Sigmoid colon (tissue), 7 donors: ENCODE data around the gene DNAH17. TPM values are rescaled to one million over a fixed set of nuclear protein-coding genes. Genes with fewer than 3 reads are reported as not detected.
A peak's percentile ranks its signal among the peaks of the same experiment; 100 is the strongest.

Source experiments
- DNase-seq: peaks from one replicate; pipeline ENCODE4 v3.0.0-alpha.2; 2019
- H3K27ac ChIP-seq, 4 donors: fragments of 200-600 bp; sonication (generic); one replicate each; pipeline ENCODE4 v1.5.1; 2016 to 2019; ENCODE audit warnings: mild to moderate bottlenecking in 1 of 4
- H3K27me3 ChIP-seq, 3 donors: fragments of 200-600 bp; sonication (generic); one replicate each; pipeline ENCODE4 v1.5.1; 2019; ENCODE audit warnings: mild to moderate bottlenecking in 1 of 3
- H3K36me3 ChIP-seq, 4 donors: fragments of 200-600 bp; sonication (generic); one replicate each; pipeline ENCODE4 v1.5.1; 2016 to 2019
- H3K4me1 ChIP-seq, 4 donors: fragments of 200-600 bp; sonication (generic); one replicate each; pipeline ENCODE4 v1.5.1; 2017 to 2019
- H3K4me3 ChIP-seq, 4 donors: fragments of 200-600 bp; sonication (generic); one replicate each; pipeline ENCODE4 v1.5.1; 2017 to 2019; ENCODE audit warnings: mild to moderate bottlenecking in 2 of 4, moderate library complexity in 1 of 4
- H3K9me3 ChIP-seq, 4 donors: fragments of 200-600 bp in 3 of 4; sonication (generic) in 3 of 4; one replicate each; pipeline versions ENCODE4 v1.5.1 to v1.6.1; 2013 to 2019
- EP300 ChIP-seq, 4 donors: sonication (generic); formaldehyde crosslinking; IDR thresholded peaks; one replicate each; pipeline ENCODE4 v1.6.1; 2017; ENCODE audit warnings: antibody characterized with exemption in 4 of 4
- POLR2A ChIP-seq, 2 donors: fragments of 450-650 bp; IDR thresholded peaks; one replicate each; pipeline ENCODE4 v1.6.1; 2016; ENCODE audit warnings: antibody characterized with exemption in 2 of 2, mild to moderate bottlenecking in 2 of 2, moderate library complexity in 2 of 2
- POLR2AphosphoS5 ChIP-seq, 4 donors: sonication (generic); formaldehyde crosslinking; IDR thresholded peaks; one replicate each; pipeline ENCODE4 v1.6.1; 2017; ENCODE audit warnings: antibody characterized with exemption in 4 of 4
- WGBS, 2 donors: extraction: QIAGEN DNeasy Blood & Tissue Kit; methylation state at CpG; one replicate each; pipeline ENCODE4 v1.1.7; 2013; 5-methylcytosine and 5-hydroxymethylcytosine counted together
- intact Hi-C: fragments of 100-400 bp; cut with DNase I; formaldehyde crosslinking; loops from one replicate; pipeline ENCODE4 v1.15.1; 2023
- polyA plus RNA-seq, 3 donors: library from polyadenylated mRNA; stranded (reverse); fragments of 200-250 nt; gene quantifications; one replicate each; pipeline ENCODE4 v1.2.3, GENCODE V29; 2013
- total RNA-seq, 4 donors: library from RNA; depleted of rRNA; stranded (reverse); fragments of >200 nt; gene quantifications; one replicate each; pipeline ENCODE4 v1.1.0, GENCODE V29; 2016
- TF ChIP-seq, protein P1 (sequence below), 4 experiments: fragments of 450-650 bp in 3 of 4; fragments of 200-600 bp in 1 of 4; IDR thresholded peaks; one replicate each; pipeline ENCODE4 v1.5.1; 2016 to 2019; ENCODE audit warnings: antibody characterized with exemption in 4 of 4, mild to moderate bottlenecking in 3 of 4, moderate library complexity in 2 of 4
- donor health status: healthy with polysubstance abuse.
- donor health status: Bipolar disorder and iron deficiency.
- donor health status: healthy.

Gene DNAH17
- total and polyA plus RNA-seq, 7 donors: 0.07 to 0.68 (median 0.26) TPM; not detected in 3

DNA sequence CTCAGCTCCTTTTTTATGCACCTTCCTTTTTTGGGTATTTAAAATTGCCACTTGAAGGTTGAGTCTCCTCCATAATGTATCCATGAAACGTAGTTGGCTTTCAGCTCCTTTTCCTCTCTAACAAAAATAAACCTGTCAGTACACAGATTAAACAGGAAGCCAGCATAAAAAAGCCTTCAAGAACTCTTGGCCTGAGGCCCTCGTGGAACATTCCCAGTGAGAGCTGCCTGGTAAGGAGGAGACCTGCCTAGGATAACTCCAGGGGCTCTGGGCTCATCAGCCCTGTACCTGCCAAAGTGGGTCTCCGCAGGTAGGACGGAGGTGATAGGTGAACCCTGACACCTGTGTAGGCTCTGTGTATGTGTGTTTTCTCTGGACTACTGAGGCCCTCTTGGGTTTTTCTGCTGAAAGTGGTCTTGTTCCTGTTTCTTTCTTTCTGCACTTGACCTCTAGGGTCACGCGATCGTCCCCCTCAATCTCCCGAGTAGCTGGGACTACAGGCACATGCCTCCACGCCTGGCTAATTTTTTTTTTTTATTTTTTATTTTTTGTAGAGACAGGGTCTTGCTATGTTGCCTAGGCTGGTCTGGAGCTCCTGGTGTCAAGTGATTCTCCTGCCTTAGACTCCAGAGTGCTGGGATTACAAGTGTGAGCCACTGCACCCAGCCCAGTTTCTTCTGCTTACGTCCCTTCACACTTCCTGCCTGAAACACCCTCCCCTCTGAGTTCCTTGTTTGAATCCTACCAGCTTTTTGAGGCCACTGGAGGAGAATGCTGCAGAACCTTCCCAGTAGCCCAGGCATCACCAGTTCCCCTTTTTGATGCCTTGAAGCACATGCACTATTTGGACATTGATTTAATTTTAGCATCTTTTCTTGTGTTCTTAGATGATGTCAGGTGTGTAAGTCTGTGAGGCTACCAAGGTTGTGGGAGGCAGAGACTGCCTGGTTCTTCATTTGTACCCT lies 188.9 kb downstream of the DNAH17 start:
- DNase-seq: peak; percentile 87
- no peak overlapping the region for H3K4me3 ChIP-seq
- peaks cover 0 to 2% (median under 1%) of the 10 kb centered on the region in 4 donors for H3K36me3 ChIP-seq
- no peaks in the 10 kb centered on the region for H3K9me3 ChIP-seq
- peak in 3 of 4 donors; percentile 12 to 45 (median 35) for TF ChIP-seq POLR2AphosphoS5 (IDR thresholded peaks at IDR 0.05)
- TF ChIP-seq, protein P1, sequence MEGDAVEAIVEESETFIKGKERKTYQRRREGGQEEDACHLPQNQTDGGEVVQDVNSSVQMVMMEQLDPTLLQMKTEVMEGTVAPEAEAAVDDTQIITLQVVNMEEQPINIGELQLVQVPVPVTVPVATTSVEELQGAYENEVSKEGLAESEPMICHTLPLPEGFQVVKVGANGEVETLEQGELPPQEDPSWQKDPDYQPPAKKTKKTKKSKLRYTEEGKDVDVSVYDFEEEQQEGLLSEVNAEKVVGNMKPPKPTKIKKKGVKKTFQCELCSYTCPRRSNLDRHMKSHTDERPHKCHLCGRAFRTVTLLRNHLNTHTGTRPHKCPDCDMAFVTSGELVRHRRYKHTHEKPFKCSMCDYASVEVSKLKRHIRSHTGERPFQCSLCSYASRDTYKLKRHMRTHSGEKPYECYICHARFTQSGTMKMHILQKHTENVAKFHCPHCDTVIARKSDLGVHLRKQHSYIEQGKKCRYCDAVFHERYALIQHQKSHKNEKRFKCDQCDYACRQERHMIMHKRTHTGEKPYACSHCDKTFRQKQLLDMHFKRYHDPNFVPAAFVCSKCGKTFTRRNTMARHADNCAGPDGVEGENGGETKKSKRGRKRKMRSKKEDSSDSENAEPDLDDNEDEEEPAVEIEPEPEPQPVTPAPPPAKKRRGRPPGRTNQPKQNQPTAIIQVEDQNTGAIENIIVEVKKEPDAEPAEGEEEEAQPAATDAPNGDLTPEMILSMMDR (IDR thresholded peaks at IDR 0.05): no peak
- no peak for TF ChIP-seq POLR2A (IDR thresholded peaks at IDR 0.05)
- no peak for TF ChIP-seq EP300 (IDR thresholded peaks at IDR 0.05)
- peaks cover 0 to 68% (median 46%) of the 10 kb centered on the region in 4 donors for H3K4me1 ChIP-seq
- intact Hi-C loops: no loop called here
- no peaks in the 10 kb centered on the region for H3K27me3 ChIP-seq
- 55 to 72% methylated on average over 10 of the region's 10 CpGs for WGBS, 2 donors
- H3K27ac ChIP-seq: peak overlapping the region; percentile 58 to 77 (median 67)

DNA sequence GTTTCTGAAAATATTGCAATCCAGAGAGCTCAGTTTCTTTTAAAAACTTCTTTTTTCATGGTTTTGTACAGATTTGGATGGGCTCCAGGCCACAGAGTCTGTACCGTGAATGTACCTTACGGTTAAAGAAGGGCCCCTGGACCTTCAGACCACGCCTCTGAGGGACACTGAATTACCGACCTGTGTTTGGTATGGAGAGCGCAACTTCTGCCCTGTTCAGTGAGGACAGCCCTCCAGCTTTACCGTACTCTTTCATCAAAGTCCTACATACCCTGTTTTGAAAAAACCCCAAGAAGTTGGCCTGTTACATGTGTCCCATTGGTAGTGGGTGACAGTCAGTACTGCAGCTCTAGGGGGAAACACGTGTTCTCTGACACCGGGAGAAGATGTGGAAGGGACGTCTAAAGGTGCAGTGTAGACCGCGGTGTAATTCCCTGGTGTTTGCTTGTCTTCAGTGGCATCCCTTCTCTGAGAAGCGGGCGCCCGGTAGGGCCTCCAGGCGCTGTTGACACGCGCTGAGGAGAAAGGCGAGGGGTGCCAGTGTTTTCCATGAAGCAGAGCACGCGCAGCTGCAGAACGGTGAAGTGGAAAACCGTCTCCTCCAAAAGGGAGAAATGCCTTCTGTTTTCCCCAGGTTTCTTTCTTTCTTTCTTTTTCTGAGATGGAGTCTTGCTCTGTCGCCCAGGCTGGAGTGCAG lies 192.6 kb downstream of the DNAH17 start:
- DNase-seq: no peak
- H3K9me3 ChIP-seq: no peaks in the 10 kb centered on the region
- TF ChIP-seq POLR2A (IDR thresholded peaks at IDR 0.05) (no peak), POLR2AphosphoS5 (IDR thresholded peaks at IDR 0.05) (no peak), EP300 (IDR thresholded peaks at IDR 0.05) (no peak)
- TF ChIP-seq, protein P1 (IDR thresholded peaks at IDR 0.05): no peak
- intact Hi-C loops: loop anchor here (5.0 kb wide), 1 partner anchor 92 kb away; no protein-coding TSS in a partner anchor
- H3K4me1 ChIP-seq: peaks cover 0 to 72% (median 59%) of the 10 kb centered on the region in 4 donors
- peak overlapping the region; percentile 52 to 77 (median 70) for H3K27ac ChIP-seq
- no peaks in the 10 kb centered on the region for H3K36me3 ChIP-seq
- H3K27me3 ChIP-seq: no peaks in the 10 kb centered on the region
- H3K4me3 ChIP-seq: no peak overlapping the region
- 79 to 89% methylated on average over 23 of the region's 23 CpGs for WGBS, 2 donors

DNA sequence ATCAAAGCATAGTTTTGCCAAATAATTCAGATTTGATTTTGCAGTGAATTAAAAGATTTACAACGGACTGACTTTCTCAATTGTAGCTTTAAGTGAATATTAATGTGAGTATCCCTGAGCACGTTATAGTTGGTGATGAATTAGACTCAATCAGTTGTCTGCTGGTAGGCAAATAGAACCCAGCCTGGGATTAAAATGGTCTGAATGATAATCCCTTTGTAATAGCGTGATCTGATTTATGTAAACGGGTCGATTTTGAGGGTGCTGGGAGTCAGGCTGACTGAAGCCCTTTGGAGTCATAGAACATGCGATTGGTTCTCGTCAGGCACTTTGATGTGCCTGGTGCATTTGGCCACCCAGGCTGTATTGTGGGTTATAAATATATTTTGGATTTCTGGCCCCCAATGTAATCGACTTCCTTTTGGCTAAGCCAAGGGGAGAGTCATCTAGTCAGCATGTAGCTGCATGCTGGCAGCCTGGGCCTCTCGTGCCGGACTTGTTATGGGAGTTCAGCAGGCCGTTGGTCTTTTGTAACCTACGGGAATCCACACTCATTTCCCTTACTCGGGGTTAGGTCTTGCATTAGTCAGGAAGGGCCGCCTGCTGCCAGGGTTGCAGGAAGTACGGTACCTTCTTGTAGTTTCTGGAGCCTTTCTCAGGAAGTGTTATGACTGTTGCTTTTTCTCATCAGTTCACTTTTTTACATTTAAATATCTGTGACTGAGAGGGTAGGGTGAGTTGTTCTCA lies 193.3 kb downstream of the DNAH17 start:
- 43 to 72% methylated on average over 15 of the region's 15 CpGs for WGBS, 2 donors
- Histone ChIP-seq H3K4me1 (peaks cover 0 to 72% (median 62%) of the 10 kb centered on the region in 4 donors), H3K36me3 (no peaks in the 10 kb centered on the region), H3K27ac (peak overlapping the region; percentile 52 to 77 (median 70)), H3K27me3 (no peaks in the 10 kb centered on the region), H3K4me3 (no peak overlapping the region), H3K9me3 (no peaks in the 10 kb centered on the region)
- intact Hi-C loops: loop anchor here (5.0 kb wide), 1 partner anchor 92 kb away; no protein-coding TSS in a partner anchor
- peak; percentile 93 for DNase-seq
- TF ChIP-seq, protein P1 (IDR thresholded peaks at IDR 0.05): no peak
- TF ChIP-seq EP300 (IDR thresholded peaks at IDR 0.05): peak in 3 of 4 donors; percentile 51 to 90 (median 72)
- peak; percentile 40 to 91 (median 51) for TF ChIP-seq POLR2AphosphoS5 (IDR thresholded peaks at IDR 0.05)
- no peak for TF ChIP-seq POLR2A (IDR thresholded peaks at IDR 0.05)

DNA sequence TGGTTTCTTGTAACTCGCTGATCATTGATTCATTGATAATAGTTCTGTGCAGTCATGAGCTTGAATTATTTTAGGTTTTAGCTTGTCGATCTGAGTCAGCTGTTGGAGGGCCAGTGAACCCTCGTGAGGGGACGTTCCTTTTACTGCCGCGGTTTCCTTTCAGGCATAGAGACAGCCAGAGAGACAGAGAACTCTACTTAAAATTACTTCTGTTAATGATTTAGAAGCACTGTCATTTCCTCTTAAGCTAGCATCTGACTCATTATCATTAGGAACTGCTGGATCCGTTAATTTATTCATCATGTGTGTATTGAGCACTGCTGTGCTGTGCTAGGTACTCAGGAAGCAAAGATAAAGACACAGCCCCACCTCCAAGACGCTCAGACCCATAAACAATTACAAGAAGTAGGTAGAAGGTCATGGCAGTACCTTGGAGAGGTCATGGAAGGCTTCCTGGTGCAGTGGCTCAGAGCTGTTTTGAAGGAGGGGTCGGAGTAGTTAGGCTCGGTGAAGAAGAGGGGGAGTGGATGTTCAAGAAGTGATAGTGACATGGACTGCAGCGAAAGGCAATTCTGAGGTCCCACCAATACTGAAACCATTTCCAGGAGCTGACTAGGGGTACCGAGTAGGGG lies 195.5 kb downstream of the DNAH17 start:
- Histone ChIP-seq H3K4me1 (peaks cover 0 to 58% (median 52%) of the 10 kb centered on the region in 4 donors), H3K27me3 (no peaks in the 10 kb centered on the region), H3K27ac (peak overlapping the region; percentile 24 to 90 (median 60))

More for the DNA sequence above, 195.5 kb downstream of the DNAH17 start:
- Histone ChIP-seq H3K36me3 (no peaks in the 10 kb centered on the region), H3K4me3 (no peak overlapping the region), H3K9me3 (no peaks in the 10 kb centered on the region)
- intact Hi-C loops: loop anchor here (5.0 kb wide), 1 partner anchor 89 kb away; no protein-coding TSS in a partner anchor
- TF ChIP-seq EP300 (IDR thresholded peaks at IDR 0.05) (peak in 1 of 4 donors; percentile 16), POLR2A (IDR thresholded peaks at IDR 0.05) (no peak), POLR2AphosphoS5 (IDR thresholded peaks at IDR 0.05) (no peak)
- no peak for DNase-seq
- WGBS, 2 donors: 38 to 47% methylated on average over 12 of the region's 12 CpGs
